Activated CD8-positive, alpha-beta T cell treated with anti-CD3 and anti-CD28 coated beads for 36 hours (primary cell): ENCODE results near the gene DLG2. TPM values are rescaled to one million over a fixed set of nuclear protein-coding genes. Genes with fewer than 3 reads are reported as not detected.

Experiments
- ATAC-seq: fragments of 200-7000 bp; cut with Tn5 transposase; one replicate; pipeline ENCODE4 v1.10.0; 2021; ENCODE audit warnings: mild to moderate bottlenecking, moderate library complexity
- CTCF ChIA-PET: fragments of 350-600 bp; sonication (Branson Sonifier 250); formaldehyde crosslinking; loops from one replicate; lab custom pipeline; 2021; ENCODE audit warnings: antibody characterized with exemption; lab: Charles Lee
- POLR2A ChIA-PET: fragments of 350-600 bp; sonication (Branson Sonifier 250); formaldehyde crosslinking; loops from one replicate; lab custom pipeline; 2021; ENCODE audit warnings: antibody characterized with exemption; lab: Charles Lee
- DNase-seq: peaks from one replicate; pipeline ENCODE4 v3.0.0-alpha.2; 2020
- H3K27ac Mint-ChIP-seq: one replicate; pipeline ENCODE4 v1.8.0; 2021; ENCODE audit warnings: mild to moderate bottlenecking, mixed read lengths
- H3K27me3 Mint-ChIP-seq: one replicate; pipeline ENCODE4 v1.8.0; 2021; ENCODE audit warnings: mixed read lengths
- H3K36me3 Mint-ChIP-seq: one replicate; pipeline ENCODE4 v1.8.0; 2021; ENCODE audit warnings: low read depth, mixed read lengths
- H3K4me1 Mint-ChIP-seq: one replicate; pipeline ENCODE4 v1.8.0; 2021; ENCODE audit warnings: low read depth, mixed read lengths
- H3K4me3 Mint-ChIP-seq: one replicate; pipeline ENCODE4 v1.8.0; 2021; ENCODE audit warnings: mild to moderate bottlenecking, moderate library complexity, mixed read lengths
- H3K9me3 Mint-ChIP-seq: one replicate; pipeline ENCODE4 v1.8.0; 2021; ENCODE audit warnings: mixed read lengths
- intact Hi-C: fragments of 100-400 bp; cut with micrococcal nuclease; formaldehyde crosslinking; loops from one replicate; pipeline ENCODE4 v1.10.0; 2022
- total RNA-seq, 2 experiments: library from RNA; stranded (reverse); gene quantifications; one replicate each; pipeline ENCODE4 v1.2.3, GENCODE V29; 2021
- TF ChIP-seq, protein P1 (sequence below): fragments of 200-600 bp; IDR thresholded peaks from one replicate; pipeline ENCODE4 v1.8.0; 2022; ENCODE audit warnings: antibody characterized with exemption, mild to moderate bottlenecking

Gene DLG2
- total RNA-seq, 2 experiments from 2014 or later, result 2.2 to 2.6 TPM

DNA sequence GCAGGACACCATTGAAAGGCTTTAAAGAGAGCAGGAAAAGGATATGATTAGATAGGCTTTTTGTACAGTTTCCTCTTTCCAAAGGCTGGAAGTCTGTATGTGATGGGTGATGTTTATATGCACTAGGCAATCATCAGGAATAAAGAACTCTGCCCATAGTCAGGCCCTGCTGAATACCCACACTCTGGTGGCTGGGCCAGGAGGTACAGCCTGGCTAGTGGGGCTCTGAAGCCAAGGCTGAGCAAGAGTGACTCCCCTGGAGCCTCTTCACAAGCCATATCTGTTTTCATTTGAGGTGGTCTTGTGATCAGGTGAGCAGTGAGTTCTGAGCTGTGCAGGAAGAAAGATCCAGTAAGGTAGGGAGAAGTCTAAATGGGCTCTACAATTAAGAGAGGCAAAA lies 1801.1 kb downstream of the DLG2 start:
- Mint-ChIP-seq H3K27me3 (no peaks in the 10 kb centered on the region), H3K9me3 (no peaks in the 10 kb centered on the region), H3K4me1 (no peaks in the 10 kb centered on the region), H3K27ac (no peak overlapping the region), H3K36me3 (no peaks in the 10 kb centered on the region), H3K4me3 (no peak overlapping the region)
- POLR2A ChIA-PET, result interaction anchor here (0.7 kb wide), 1 partner anchor 10 kb away, joined by 3 read pairs; no protein-coding TSS in a partner anchor
- intact Hi-C loops, result loop anchor here (5.0 kb wide), 1 partner anchor 736 kb away; no protein-coding TSS in a partner anchor
- CTCF ChIA-PET, result interaction anchor here (2.6 kb wide), 1 partner anchor 10 kb away, joined by 15 read pairs; no protein-coding TSS in a partner anchor
- DNase-seq, result no peak
- TF ChIP-seq, protein P1, sequence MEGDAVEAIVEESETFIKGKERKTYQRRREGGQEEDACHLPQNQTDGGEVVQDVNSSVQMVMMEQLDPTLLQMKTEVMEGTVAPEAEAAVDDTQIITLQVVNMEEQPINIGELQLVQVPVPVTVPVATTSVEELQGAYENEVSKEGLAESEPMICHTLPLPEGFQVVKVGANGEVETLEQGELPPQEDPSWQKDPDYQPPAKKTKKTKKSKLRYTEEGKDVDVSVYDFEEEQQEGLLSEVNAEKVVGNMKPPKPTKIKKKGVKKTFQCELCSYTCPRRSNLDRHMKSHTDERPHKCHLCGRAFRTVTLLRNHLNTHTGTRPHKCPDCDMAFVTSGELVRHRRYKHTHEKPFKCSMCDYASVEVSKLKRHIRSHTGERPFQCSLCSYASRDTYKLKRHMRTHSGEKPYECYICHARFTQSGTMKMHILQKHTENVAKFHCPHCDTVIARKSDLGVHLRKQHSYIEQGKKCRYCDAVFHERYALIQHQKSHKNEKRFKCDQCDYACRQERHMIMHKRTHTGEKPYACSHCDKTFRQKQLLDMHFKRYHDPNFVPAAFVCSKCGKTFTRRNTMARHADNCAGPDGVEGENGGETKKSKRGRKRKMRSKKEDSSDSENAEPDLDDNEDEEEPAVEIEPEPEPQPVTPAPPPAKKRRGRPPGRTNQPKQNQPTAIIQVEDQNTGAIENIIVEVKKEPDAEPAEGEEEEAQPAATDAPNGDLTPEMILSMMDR, result no peak
- no peak for ATAC-seq

DNA sequence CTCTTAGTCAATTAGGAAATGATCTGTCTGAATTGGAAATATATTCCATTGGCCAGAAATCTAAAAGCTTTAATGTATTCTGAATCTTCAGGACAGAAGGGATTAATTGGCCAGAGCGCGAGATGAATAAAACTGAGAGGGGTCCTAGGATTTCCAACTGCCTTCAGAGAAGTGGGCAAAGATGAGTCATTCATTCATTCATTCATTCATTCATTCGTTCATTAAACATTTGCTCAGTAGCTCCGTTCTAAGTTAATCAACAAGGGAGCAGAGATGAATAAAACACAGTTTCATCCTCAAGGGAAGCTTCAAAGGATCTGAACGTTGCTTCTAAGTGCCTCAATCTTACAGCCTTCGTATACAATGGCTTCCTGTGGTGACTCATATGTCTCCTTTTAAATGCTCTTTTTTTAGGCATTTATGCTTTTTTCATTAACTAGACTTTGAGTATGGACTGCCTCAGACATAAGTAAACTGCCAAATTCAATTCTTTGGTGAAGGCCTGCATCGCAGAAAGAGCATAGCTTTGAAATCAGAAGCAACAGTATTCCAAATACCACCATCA lies 1803.6 kb downstream of the DLG2 start:
- CTCF ChIA-PET, result interaction anchor here (1.0 to 2.6 kb wide), 4 partner anchors 8 to 531 kb away, joined by 3 to 7 read pairs (median 4); no protein-coding TSS in a partner anchor

DNA sequence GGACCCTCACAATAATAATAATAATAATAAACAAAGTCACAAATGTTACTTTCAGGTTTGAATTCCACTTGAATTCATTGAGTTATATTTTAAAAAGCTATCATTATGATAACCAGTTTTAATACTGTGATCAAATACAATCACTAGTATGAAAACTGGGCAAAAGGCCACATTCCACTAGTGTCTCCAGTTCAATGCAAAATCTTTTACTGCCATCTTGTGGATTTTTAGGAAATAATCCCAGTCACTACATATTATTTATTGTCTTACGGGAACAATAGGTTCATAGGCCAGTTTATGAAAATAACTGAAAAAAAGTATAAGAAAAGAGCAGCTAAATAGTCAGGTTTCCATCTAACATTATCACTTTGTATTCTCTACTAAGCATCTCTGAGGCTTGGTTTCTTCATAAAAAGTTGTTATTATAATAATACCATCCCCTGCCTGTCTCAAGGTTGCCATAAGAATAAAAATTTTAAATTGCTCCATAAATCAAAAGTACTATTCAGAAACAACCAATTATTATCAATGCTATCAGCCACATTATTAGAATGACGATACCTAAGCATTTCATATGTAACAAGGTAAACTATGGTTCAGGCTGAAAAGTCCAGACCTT lies 1807.1 kb downstream of the DLG2 start:
- ChIA-PET CTCF (interaction anchor here (1.0 to 2.5 kb wide), 10 partner anchors 9 to 1137 kb away, joined by 3 to 13 read pairs (median 4); no protein-coding TSS in a partner anchor), POLR2A (no interaction called here)
- no peaks in the 10 kb centered on the region for H3K27me3 Mint-ChIP-seq
- no peak overlapping the region for H3K27ac Mint-ChIP-seq
- no peak overlapping the region for H3K4me3 Mint-ChIP-seq
- TF ChIP-seq, protein P1, result peak; percentile 42
- H3K4me1 Mint-ChIP-seq, result no peaks in the 10 kb centered on the region
- no peaks in the 10 kb centered on the region for H3K9me3 Mint-ChIP-seq
- no peaks in the 10 kb centered on the region for H3K36me3 Mint-ChIP-seq
- DNase-seq, result no peak
- no peak for ATAC-seq
- intact Hi-C loops, result loop anchor here (10.0 kb wide), 1 partner anchor 525 kb away; no protein-coding TSS in a partner anchor

More for the DNA sequence above, 1803.6 kb downstream of the DLG2 start:
- Mint-ChIP-seq H3K4me3 (no peak overlapping the region), H3K27me3 (no peaks in the 10 kb centered on the region), H3K4me1 (no peaks in the 10 kb centered on the region), H3K9me3 (no peaks in the 10 kb centered on the region), H3K36me3 (no peaks in the 10 kb centered on the region), H3K27ac (no peak overlapping the region)
- ATAC-seq (no peak), DNase-seq (no peak)
- POLR2A ChIA-PET, result no interaction called here
- intact Hi-C loops, result no loop called here
- TF ChIP-seq, protein P1, result no peak

DNA sequence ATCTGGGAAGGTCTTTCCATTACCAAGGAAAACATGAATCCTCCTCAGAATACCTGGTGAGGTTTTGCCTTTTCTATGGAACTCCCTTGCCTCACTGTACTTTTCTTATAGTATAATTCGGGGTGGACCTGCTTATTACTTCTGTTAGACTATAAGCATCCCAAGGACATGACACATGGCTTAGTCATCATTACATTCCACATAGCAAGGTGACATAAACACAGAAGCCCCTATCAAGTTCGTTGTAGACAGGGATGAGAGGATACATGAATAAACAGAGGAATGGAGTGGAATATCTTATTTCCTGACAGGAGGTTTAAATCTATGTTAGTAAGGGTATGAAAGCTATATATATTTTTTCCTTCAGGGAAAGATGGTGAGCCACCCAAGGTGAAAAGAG lies 1808.8 kb downstream of the DLG2 start:
- TF ChIP-seq, protein P1, result no peak
- intact Hi-C loops, result loop anchor here (10.0 kb wide), 1 partner anchor 524 kb away; no protein-coding TSS in a partner anchor
- ChIA-PET CTCF (interaction anchor here (1.4 to 2.8 kb wide), 6 partner anchors 9 to 951 kb away, joined by 3 to 8 read pairs (median 6); no protein-coding TSS in a partner anchor), POLR2A (no interaction called here)
- ATAC-seq (no peak), DNase-seq (no peak)
- Mint-ChIP-seq H3K9me3 (no peaks in the 10 kb centered on the region), H3K27ac (no peak overlapping the region), H3K4me3 (no peak overlapping the region), H3K4me1 (no peaks in the 10 kb centered on the region), H3K36me3 (no peaks in the 10 kb centered on the region), H3K27me3 (no peaks in the 10 kb centered on the region)
